H1 (cell line): ENCODE data around the gene BAHD1. TPM values are rescaled to one million over a fixed set of nuclear protein-coding genes. Genes with fewer than 3 reads are reported as not detected.

Source experiments
- BCL11A ChIP-seq, 2 experiments: IDR thresholded peaks; one replicate each; pipeline ENCODE4 v1.6.1; 2011; ENCODE audit warnings: low read depth in 2 of 2, low read length in 2 of 2, mild to moderate bottlenecking in 2 of 2
- GABPA ChIP-seq: IDR thresholded peaks from 2 replicates; pipeline ENCODE4 v1.6.1; 2011; ENCODE audit warnings: mild to moderate bottlenecking, low read length, moderate library complexity, borderline replicate concordance; ENCODE audit not compliant: insufficient read depth
- HDAC2 ChIP-seq, 2 experiments: fragments of 300-600 bp in 1 of 2; sonication (generic) in 1 of 2; IDR thresholded peaks; 2 replicates each; pipeline ENCODE4 v1.6.1; 2011 to 2012; ENCODE audit warnings: low read depth in 2 of 2, low read length in 2 of 2, mild to moderate bottlenecking in 2 of 2, moderate library complexity in 2 of 2, borderline replicate concordance in 1 of 2, inconsistent platforms in 1 of 2
- SRF ChIP-seq: IDR thresholded peaks from 2 replicates; pipeline ENCODE4 v1.6.1; 2011; ENCODE audit warnings: mild to moderate bottlenecking, low read depth, low read length, moderate library complexity
- TBP ChIP-seq: IDR thresholded peaks from 2 replicates; pipeline ENCODE4 v1.6.1; 2011; ENCODE audit warnings: low read depth, low read length, improper control_type of control experiment
- polyA plus RNA-seq, 7 experiments: library from polyadenylated mRNA; depleted of rRNA in 3 of 7; stranded (reverse) in 5 of 7; unstranded in 2 of 7; fragments of >200 nt in 5 of 7; fragments of 200-250 nt in 2 of 7; gene quantifications; 1 replicate in 5 of 7; 2 replicates in 1 of 7; 4 replicates in 1 of 7; pipeline versions ENCODE4 v1.2.1 to v1.2.3, GENCODE V29; 2011 to 2013; ENCODE audit warnings: missing spikeins in 2 of 7, mixed read lengths in 2 of 7
- total RNA-seq: library from RNA; stranded (reverse); fragmentation: NEBNext Ultra II Directional; extraction: Animal tissue kit (Norgen Biotek cat#: 25700); gene quantifications from 2 replicates; pipeline ENCODE4 v1.2.1, GENCODE V29; 2021

Gene BAHD1
- total and polyA plus RNA-seq, 2 of the 8 experiments (the other 6 are each of a cell fraction or from before 2014, with no cell fraction given): 15.0 to 38.9 TPM

DNA sequence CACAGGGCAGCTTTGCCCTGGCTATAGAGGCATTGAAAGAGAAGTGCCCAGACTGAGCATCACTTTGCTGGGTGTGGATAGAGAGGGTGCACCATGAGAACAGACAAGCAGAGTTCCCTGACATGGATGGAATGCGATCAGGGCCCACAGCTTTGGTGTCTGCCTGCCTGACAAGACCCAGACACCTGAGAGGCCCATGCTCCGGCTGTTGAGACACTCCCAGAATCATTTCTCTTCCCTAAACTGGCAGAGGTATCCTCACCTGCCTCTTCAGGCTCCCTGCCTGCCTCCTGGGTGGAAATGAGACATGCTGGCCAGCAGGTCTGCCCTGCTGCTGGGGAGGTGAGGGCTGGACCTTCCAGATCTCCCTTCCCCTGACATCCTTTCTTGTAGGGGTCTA is 19.7 kb downstream of the BAHD1 start (continued):
- TF ChIP-seq BCL11A (IDR thresholded peaks at IDR 0.05; ENCODE audit: low read depth in 2 of 2, low read length in 2 of 2): no peak
- TF ChIP-seq HDAC2 (IDR thresholded peaks at IDR 0.05; ENCODE audit: borderline replicate concordance in 1 of 2, low read depth in 2 of 2, low read length in 2 of 2): no peak
- TF ChIP-seq TBP: no peak
- no peak for TF ChIP-seq SRF
- TF ChIP-seq GABPA: no peak
